HG02973 (cell line): Measurements from ENCODE around the gene GINS2.

Experiments
- ATAC-seq: cut with Tn5 transposase; IDR thresholded peaks from one replicate; pipeline ENCODE4 v1.9.1; 2021; ENCODE audit warnings: moderate library complexity; ENCODE audit not compliant: unreplicated experiment

The GINS2 gene

GRCh38 chr16:85655216-85656129 lies 33.3 kb downstream of the GINS2 start:
- ATAC-seq: no peak

- no peak for ATAC-seq
Observed at GRCh38 chr16:85654251-85655095, 34.3 kb downstream of the GINS2 start.

DNA sequence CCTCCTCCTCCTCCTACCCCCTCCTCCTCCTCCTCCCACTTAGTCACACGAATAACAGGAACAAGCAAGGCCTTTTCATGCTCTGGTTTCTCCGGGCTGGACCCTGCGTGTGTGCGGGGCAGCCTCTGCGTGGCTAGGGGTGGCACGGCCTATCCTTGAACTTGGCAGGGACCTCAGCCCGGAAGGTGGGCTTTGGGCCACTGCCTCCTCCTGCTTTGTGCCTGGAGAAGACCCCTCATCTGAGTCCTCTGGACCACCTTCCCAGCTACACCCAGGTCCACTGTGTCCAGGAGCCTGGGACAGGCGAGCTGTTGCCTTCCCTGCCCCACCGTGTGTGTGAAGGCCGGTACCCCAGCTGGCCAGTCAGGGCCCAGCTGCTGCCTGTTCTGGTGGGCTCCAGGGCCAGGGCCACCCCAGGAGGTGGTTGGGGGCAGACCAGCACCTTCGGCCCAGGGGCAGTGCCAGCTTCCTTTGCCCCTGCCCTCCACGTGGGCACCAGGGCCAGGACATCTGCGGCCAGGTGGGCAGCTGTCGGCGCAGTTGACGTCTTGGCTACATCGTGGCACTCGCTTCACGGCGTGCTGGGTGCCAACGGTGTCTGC lies 35.4 kb downstream of the GINS2 start:
- ATAC-seq: no peak

GRCh38 chr16:85652431-85653221 lies 36.1 kb downstream of the GINS2 start:
- no peak for ATAC-seq

DNA sequence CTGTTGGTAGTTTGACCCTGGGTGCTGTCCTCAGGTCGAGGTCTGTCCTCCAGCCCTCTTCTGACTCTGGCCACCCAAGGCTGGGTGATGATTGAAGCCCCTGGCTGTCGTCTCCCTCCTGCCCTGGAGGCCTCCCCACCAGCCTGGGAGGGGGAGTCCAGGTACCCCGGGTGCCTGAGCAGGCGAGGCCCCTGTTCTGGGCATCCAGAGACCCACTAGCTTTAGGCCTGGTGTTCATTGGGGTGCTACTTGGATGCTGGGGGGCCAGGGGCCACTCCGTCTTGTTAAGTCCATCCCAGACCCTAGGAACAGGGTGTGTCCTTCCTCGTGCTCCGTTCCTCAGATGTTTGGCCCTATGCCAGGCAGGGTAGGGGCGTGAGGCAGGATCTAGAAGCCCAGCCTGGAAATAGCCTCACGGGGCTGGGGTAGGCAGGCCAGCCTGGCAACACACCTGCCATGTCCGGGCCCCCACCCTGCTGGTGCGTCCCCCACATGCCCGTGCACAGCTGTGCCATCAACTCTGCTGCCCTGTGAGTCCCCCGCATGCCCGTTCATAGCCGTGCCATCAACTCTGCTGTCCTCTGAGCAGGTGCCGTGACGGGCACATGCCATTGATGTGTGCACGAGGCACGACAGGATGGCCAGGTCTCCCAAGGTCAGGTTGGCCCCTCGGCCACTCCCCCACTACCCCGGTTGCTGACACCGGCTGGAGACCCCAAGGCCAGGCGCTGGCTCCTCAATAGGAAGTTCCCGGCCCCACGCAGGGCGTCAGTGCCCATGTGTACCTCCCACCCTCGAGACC lies 36.9 kb downstream of the GINS2 start:
- ATAC-seq: no peak

GRCh38 chr16:85650844-85651628 lies 37.7 kb downstream of the GINS2 start:
- no peak for ATAC-seq

- no peak for ATAC-seq
Observed at GRCh38 chr16:85650135-85650843, 38.5 kb downstream of the GINS2 start.

- ATAC-seq: no peak
Observed at GRCh38 chr16:85649411-85650134, 39.2 kb downstream of the GINS2 start.

DNA sequence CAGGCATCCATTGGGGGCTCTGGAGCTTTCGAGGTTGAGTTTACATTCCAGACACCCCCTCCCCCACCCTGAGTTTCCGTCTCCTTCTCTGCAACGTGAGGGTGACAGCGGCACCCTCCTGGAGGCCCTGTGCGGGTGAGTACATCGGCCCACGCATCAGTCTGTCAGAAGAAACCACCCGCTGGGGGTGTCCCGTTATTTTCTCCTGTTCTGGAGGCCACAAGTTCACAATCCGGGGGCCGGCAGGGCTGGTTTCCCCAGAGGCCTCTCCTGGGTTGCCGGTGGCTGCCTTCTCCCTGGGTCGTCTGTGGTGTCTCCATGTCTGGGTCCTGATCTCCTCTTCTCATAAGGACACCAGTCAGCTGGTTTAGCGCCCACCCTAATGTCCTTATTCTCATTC lies 39.9 kb downstream of the GINS2 start:
- no peak for ATAC-seq

DNA sequence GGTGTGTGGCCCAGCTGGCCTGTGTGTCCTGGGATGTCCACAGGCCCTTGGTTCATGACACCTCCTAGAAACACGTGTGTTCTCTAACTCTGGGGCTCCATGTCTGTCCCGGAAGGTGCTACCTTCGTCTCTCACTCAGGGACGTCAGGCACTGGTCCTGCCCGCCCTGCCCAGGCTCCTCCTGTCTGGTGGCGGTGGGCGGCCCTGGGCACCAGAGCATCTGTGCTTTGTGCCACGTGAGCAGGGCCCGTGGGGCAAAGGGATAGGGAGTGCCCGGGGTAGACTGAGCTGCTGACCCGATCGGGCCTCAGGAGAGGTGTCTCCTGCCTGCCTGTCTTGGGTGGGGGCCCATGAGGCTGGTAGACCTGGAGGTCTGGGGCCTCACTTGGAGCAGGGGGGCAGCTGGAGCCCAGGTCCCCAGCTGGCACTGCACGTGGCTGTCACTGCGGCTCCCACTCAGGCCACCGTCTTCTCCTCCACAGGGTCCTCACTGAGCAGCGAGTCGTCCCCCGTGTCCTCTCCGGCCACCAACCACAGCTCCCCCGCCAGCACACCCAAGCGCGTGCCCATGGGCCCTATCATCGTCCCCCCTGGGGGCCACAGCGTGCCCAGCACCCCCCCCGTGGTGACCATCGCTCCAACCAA lies 40.6 kb downstream of the GINS2 start:
- no peak for ATAC-seq

DNA sequence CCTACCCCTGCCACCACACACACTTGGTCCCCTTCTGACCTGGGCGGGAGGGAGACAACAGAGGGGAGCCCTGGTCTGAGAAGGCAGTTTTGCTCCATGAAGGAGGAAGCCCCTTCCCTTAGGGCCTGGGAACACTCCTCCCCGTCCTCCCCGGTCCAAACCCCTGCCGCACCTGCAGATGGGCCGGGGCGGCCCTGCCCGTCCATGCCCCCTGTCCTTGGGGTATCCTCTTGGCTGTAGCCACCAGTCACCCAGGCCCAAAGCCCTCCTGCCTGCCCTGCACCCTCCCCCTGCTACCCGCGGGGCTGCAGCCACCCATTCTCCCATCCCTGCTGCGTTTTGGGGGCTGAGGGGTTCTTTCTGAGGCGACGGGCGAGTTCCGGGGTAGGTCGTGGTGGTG lies 41.8 kb downstream of the GINS2 start:
- ATAC-seq: no peak

- ATAC-seq: no peak
Observed at GRCh38 chr16:85646358-85646907, 42.3 kb downstream of the GINS2 start.

- ATAC-seq: no peak
Observed at GRCh38 chr16:85645021-85645589, 43.6 kb downstream of the GINS2 start.

DNA sequence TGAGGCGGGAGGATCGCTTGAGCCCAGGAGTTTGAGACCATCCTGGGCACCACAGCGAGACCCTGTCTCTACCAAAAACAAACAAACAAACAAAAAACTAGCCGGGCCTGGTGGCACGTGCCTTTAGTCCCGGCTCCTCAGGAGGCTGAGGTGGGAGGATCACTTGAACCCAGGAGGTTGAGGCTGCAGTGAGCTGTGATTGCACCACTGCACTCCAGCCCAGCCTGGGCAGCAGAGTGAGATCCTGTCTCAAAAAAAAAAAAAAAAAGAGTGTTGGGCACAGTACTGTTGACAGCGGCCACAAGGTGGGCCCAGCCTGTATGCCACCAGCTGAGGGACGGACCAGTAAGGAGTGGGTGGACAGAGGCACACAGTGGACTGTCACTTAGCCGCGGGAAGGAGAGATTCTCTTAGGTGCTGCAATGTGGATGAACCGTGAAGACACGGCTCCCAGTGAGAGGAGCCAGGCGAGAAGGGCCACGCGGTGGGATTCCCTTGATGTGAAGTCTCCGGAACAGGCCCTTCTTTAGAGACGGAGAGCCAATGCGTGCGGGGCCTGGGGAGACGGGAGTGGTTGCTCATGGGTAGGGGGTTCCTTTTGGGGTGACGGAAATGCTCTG lies 44.6 kb downstream of the GINS2 start:
- no peak for ATAC-seq

GRCh38 chr16:85643631-85644030 lies 45.1 kb downstream of the GINS2 start:
- no peak for ATAC-seq

- ATAC-seq: no peak
Observed at GRCh38 chr16:85642762-85643358, 45.9 kb downstream of the GINS2 start.
